A673 (cell line): ENCODE measurements around the gene RNFT2.

Experiments used
- CTCF ChIP-seq: fragments of 300-800, 200-600 bp; sonication (generic); conservative IDR thresholded peaks from 2 replicates; pipeline ENCODE4 v1.5.1; 2017; ENCODE audit warnings: low read depth, mild to moderate bottlenecking, antibody characterized with exemption, low read length, moderate library complexity, mixed read lengths
- EZH2 ChIP-seq: fragments of 200-600 bp; sonication (generic); IDR thresholded peaks from 2 replicates; pipeline ENCODE4 v1.6.1; 2017; ENCODE audit warnings: borderline replicate concordance, low read depth, mild to moderate bottlenecking, mixed read lengths, antibody characterized with exemption, low read length; ENCODE audit not compliant: poor library complexity, severe bottlenecking

- TF ChIP-seq CTCF (no peak), EZH2 (no peak)
Measured at GRCh38 chr12:116896411-116896924, 158.4 kb downstream of the RNFT2 start.
